ENCODE measurements around the gene GRID2.

Gene GRID2

GRCh38 chr4:93617606-93618005 lies 1313.8 kb downstream of the GRID2 start:
- Histone ChIP-seq H3K9ac (ENCODE audit: low read depth, low read length) (no peak overlapping the region), H3K36me3 (ENCODE audit: insufficient read depth, low read length) (no peaks in the 10 kb centered on the region), H3K27me3 (ENCODE audit: insufficient read depth, low read length) (no peaks in the 10 kb centered on the region), H3K4me1 (ENCODE audit: insufficient read depth, low read length) (no peaks in the 10 kb centered on the region), H3K9me3 (ENCODE audit: insufficient read depth, low read depth, low read length) (no peaks in the 10 kb centered on the region), H3K27ac (ENCODE audit: low read depth, low read length) (no peak overlapping the region), H3K4me3 (ENCODE audit: low read length) (no peak overlapping the region)
- WGBS = 96% methylated on average over 4 of the region's 4 CpGs

- Histone ChIP-seq H3K9ac (ENCODE audit: low read depth, low read length) (no peak overlapping the region), H3K27me3 (ENCODE audit: insufficient read depth, low read length) (no peaks in the 10 kb centered on the region), H3K9me3 (ENCODE audit: insufficient read depth, low read depth, low read length) (no peaks in the 10 kb centered on the region), H3K27ac (ENCODE audit: low read depth, low read length) (no peak overlapping the region), H3K36me3 (ENCODE audit: insufficient read depth, low read length) (no peaks in the 10 kb centered on the region), H3K4me3 (ENCODE audit: low read length) (no peak overlapping the region), H3K4me1 (ENCODE audit: insufficient read depth, low read length) (peaks cover 9% of the 10 kb centered on the region; the same call in 1 of the 2 replicates)
These were observed 1330.0 kb downstream of the GRID2 start for GRCh38 chr4:93633721-93634120.

- H3K27ac ChIP-seq (ENCODE audit: low read depth, low read length) = no peak overlapping the region
- H3K27me3 ChIP-seq (ENCODE audit: insufficient read depth, low read length) = no peaks in the 10 kb centered on the region
- no peaks in the 10 kb centered on the region for H3K36me3 ChIP-seq (ENCODE audit: insufficient read depth, low read length)
- peaks cover 9% of the 10 kb centered on the region; the same call in 1 of the 2 replicates for H3K4me1 ChIP-seq (ENCODE audit: insufficient read depth, low read length)
- H3K9me3 ChIP-seq (ENCODE audit: insufficient read depth, low read depth, low read length) = no peaks in the 10 kb centered on the region
- H3K9ac ChIP-seq (ENCODE audit: low read depth, low read length) = no peak overlapping the region
- H3K4me3 ChIP-seq (ENCODE audit: low read length) = no peak overlapping the region
These were observed 1332.2 kb downstream of the GRID2 start for GRCh38 chr4:93635943-93636342.

GRCh38 chr4:93645120-93645519 lies 1341.4 kb downstream of the GRID2 start:
- H3K4me1 ChIP-seq (ENCODE audit: insufficient read depth, low read length) = peaks cover 33% of the 10 kb centered on the region
- H3K4me3 ChIP-seq (ENCODE audit: low read length) = no peak overlapping the region
- no peaks in the 10 kb centered on the region for H3K9me3 ChIP-seq (ENCODE audit: insufficient read depth, low read depth, low read length)
- H3K27ac ChIP-seq (ENCODE audit: low read depth, low read length) = 0 out of 2 replicates have a peak overlapping the region, but pooled peaks have one; percentile 18
- WGBS = 91% methylated on average over 3 of the region's 3 CpGs
- no peak overlapping the region for H3K9ac ChIP-seq (ENCODE audit: low read depth, low read length)
- no peaks in the 10 kb centered on the region for H3K36me3 ChIP-seq (ENCODE audit: insufficient read depth, low read length)
- H3K27me3 ChIP-seq (ENCODE audit: insufficient read depth, low read length) = no peaks in the 10 kb centered on the region

- H3K4me1 ChIP-seq (ENCODE audit: insufficient read depth, low read length) = peaks cover 35% of the 10 kb centered on the region
- H3K36me3 ChIP-seq (ENCODE audit: insufficient read depth, low read length) = no peaks in the 10 kb centered on the region
- no peaks in the 10 kb centered on the region for H3K27me3 ChIP-seq (ENCODE audit: insufficient read depth, low read length)
- no peak overlapping the region for H3K27ac ChIP-seq (ENCODE audit: low read depth, low read length)
- no peaks in the 10 kb centered on the region for H3K9me3 ChIP-seq (ENCODE audit: insufficient read depth, low read depth, low read length)
- H3K4me3 ChIP-seq (ENCODE audit: low read length) = no peak overlapping the region
- H3K9ac ChIP-seq (ENCODE audit: low read depth, low read length) = no peak overlapping the region
These were observed 1342.6 kb downstream of the GRID2 start for GRCh38 chr4:93646233-93646930.

GRCh38 chr4:93648258-93648657 lies 1344.5 kb downstream of the GRID2 start:
- Histone ChIP-seq H3K4me1 (ENCODE audit: insufficient read depth, low read length) (peaks cover 35% of the 10 kb centered on the region), H3K27ac (ENCODE audit: low read depth, low read length) (no peak overlapping the region), H3K4me3 (ENCODE audit: low read length) (no peak overlapping the region), H3K36me3 (ENCODE audit: insufficient read depth, low read length) (no peaks in the 10 kb centered on the region), H3K27me3 (ENCODE audit: insufficient read depth, low read length) (no peaks in the 10 kb centered on the region), H3K9me3 (ENCODE audit: insufficient read depth, low read depth, low read length) (no peaks in the 10 kb centered on the region), H3K9ac (ENCODE audit: low read depth, low read length) (no peak overlapping the region)
- 97% methylated on average over 3 of the region's 3 CpGs for WGBS

- no peak overlapping the region for H3K9ac ChIP-seq (ENCODE audit: low read depth, low read length)
- H3K36me3 ChIP-seq (ENCODE audit: insufficient read depth, low read length) = no peaks in the 10 kb centered on the region
- no peaks in the 10 kb centered on the region for H3K27me3 ChIP-seq (ENCODE audit: insufficient read depth, low read length)
- H3K4me3 ChIP-seq (ENCODE audit: low read length) = no peak overlapping the region
- H3K9me3 ChIP-seq (ENCODE audit: insufficient read depth, low read depth, low read length) = no peaks in the 10 kb centered on the region
- no peak overlapping the region for H3K27ac ChIP-seq (ENCODE audit: low read depth, low read length)
- H3K4me1 ChIP-seq (ENCODE audit: insufficient read depth, low read length) = peaks cover 33% of the 10 kb centered on the region
These were observed 1346.1 kb downstream of the GRID2 start for GRCh38 chr4:93649828-93650227.

GRCh38 chr4:93654211-93654610 lies 1350.4 kb downstream of the GRID2 start:
- Histone ChIP-seq H3K9me3 (ENCODE audit: insufficient read depth, low read depth, low read length) (no peaks in the 10 kb centered on the region), H3K4me1 (ENCODE audit: insufficient read depth, low read length) (peaks cover 22% of the 10 kb centered on the region), H3K9ac (ENCODE audit: low read depth, low read length) (no peak overlapping the region), H3K4me3 (ENCODE audit: low read length) (no peak overlapping the region), H3K27ac (ENCODE audit: low read depth, low read length) (no peak overlapping the region), H3K36me3 (ENCODE audit: insufficient read depth, low read length) (no peaks in the 10 kb centered on the region), H3K27me3 (ENCODE audit: insufficient read depth, low read length) (no peaks in the 10 kb centered on the region)
- 90% methylated on average over 1 of the region's 1 CpG for WGBS

- no peaks in the 10 kb centered on the region for H3K27me3 ChIP-seq (ENCODE audit: insufficient read depth, low read length)
- no peak overlapping the region for H3K27ac ChIP-seq (ENCODE audit: low read depth, low read length)
- H3K4me3 ChIP-seq (ENCODE audit: low read length) = no peak overlapping the region
- peaks cover 27% of the 10 kb centered on the region for H3K4me1 ChIP-seq (ENCODE audit: insufficient read depth, low read length)
- 98% methylated on average over 2 of the region's 2 CpGs for WGBS
- H3K9ac ChIP-seq (ENCODE audit: low read depth, low read length) = no peak overlapping the region
- no peaks in the 10 kb centered on the region for H3K36me3 ChIP-seq (ENCODE audit: insufficient read depth, low read length)
- H3K9me3 ChIP-seq (ENCODE audit: insufficient read depth, low read depth, low read length) = no peaks in the 10 kb centered on the region
These were observed 1353.8 kb downstream of the GRID2 start for GRCh38 chr4:93657527-93657926.

- 95% methylated on average over 3 of the region's 3 CpGs for WGBS
- Histone ChIP-seq H3K4me1 (ENCODE audit: insufficient read depth, low read length) (peaks cover 27% of the 10 kb centered on the region), H3K27me3 (ENCODE audit: insufficient read depth, low read length) (no peaks in the 10 kb centered on the region), H3K9ac (ENCODE audit: low read depth, low read length) (no peak overlapping the region), H3K27ac (ENCODE audit: low read depth, low read length) (no peak overlapping the region), H3K4me3 (ENCODE audit: low read length) (no peak overlapping the region), H3K9me3 (ENCODE audit: insufficient read depth, low read depth, low read length) (no peaks in the 10 kb centered on the region), H3K36me3 (ENCODE audit: insufficient read depth, low read length) (no peaks in the 10 kb centered on the region)
These were observed 1354.7 kb downstream of the GRID2 start for GRCh38 chr4:93658443-93658842.

- Histone ChIP-seq H3K4me3 (ENCODE audit: low read length) (no peak overlapping the region), H3K9ac (ENCODE audit: low read depth, low read length) (no peak overlapping the region), H3K4me1 (ENCODE audit: insufficient read depth, low read length) (peaks cover 27% of the 10 kb centered on the region), H3K27ac (ENCODE audit: low read depth, low read length) (no peak overlapping the region), H3K9me3 (ENCODE audit: insufficient read depth, low read depth, low read length) (no peaks in the 10 kb centered on the region), H3K27me3 (ENCODE audit: insufficient read depth, low read length) (no peaks in the 10 kb centered on the region), H3K36me3 (ENCODE audit: insufficient read depth, low read length) (no peaks in the 10 kb centered on the region)
- no CpG with 5 or more reads among the region's 2 CpGs for WGBS
These were observed 1355.9 kb downstream of the GRID2 start for GRCh38 chr4:93659629-93660028.

GRCh38 chr4:93660036-93660435 lies 1356.3 kb downstream of the GRID2 start:
- 93% methylated on average over 2 of the region's 3 CpGs for WGBS
- H3K27ac ChIP-seq (ENCODE audit: low read depth, low read length) = no peak overlapping the region
- H3K27me3 ChIP-seq (ENCODE audit: insufficient read depth, low read length) = no peaks in the 10 kb centered on the region
- H3K36me3 ChIP-seq (ENCODE audit: insufficient read depth, low read length) = no peaks in the 10 kb centered on the region
- no peak overlapping the region for H3K9ac ChIP-seq (ENCODE audit: low read depth, low read length)
- peaks cover 27% of the 10 kb centered on the region for H3K4me1 ChIP-seq (ENCODE audit: insufficient read depth, low read length)
- no peak overlapping the region for H3K4me3 ChIP-seq (ENCODE audit: low read length)
- no peaks in the 10 kb centered on the region for H3K9me3 ChIP-seq (ENCODE audit: insufficient read depth, low read depth, low read length)
